Measurements from ENCODE around the gene GMDS. TPM values are rescaled to one million over a fixed set of nuclear protein-coding genes. Genes with fewer than 3 reads are reported as not detected.

GMDS gene
- total RNA-seq, 2 experiments from 2014 or later: 38.4 to 41.3 TPM

DNA sequence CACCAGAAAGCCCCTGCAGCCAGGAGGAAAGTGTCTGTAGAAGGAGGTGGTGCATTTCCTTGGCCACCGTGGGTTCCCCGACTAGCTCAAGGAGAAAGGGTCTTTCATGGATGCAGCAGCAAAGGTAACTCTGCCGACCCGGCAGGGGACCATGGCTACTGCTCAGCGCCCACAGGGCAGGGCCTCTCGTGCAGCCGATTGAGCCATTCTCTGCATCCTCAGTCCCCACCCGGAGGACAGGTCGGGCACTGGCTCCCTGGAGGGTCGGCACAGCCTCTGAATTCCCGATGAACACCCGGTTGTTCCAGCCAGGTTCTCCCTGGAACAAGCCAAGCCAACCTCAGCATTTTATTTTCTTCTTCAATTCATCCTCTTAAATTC is 659.7 kb downstream of the GMDS start:
- Mint-ChIP-seq H3K4me1 (ENCODE audit: low read depth) (no peaks in the 10 kb centered on the region), H3K4me3 (no peak overlapping the region), H3K36me3 (ENCODE audit: low read depth) (no peaks in the 10 kb centered on the region), H3K9me3 (no peaks in the 10 kb centered on the region), H3K27ac (no peak overlapping the region), H3K27me3 (ENCODE audit: low read depth) (peaks cover 5% of the 10 kb centered on the region)
- no peak for DNase-seq
- CTCF ChIA-PET: interaction anchor here (3.0 kb wide), 1 partner anchor 11 kb away, joined by 11 read pairs; no protein-coding TSS in a partner anchor
- intact Hi-C loops (cut with micrococcal nuclease): no loop called here

GRCh38 chr6:1584996-1585668 is 660.3 kb downstream of the GMDS start:
- Mint-ChIP-seq H3K27ac (no peak overlapping the region), H3K9me3 (no peaks in the 10 kb centered on the region), H3K4me3 (no peak overlapping the region), H3K4me1 (ENCODE audit: low read depth) (no peaks in the 10 kb centered on the region), H3K27me3 (ENCODE audit: low read depth) (peaks cover 5% of the 10 kb centered on the region), H3K36me3 (ENCODE audit: low read depth) (no peaks in the 10 kb centered on the region)
- CTCF ChIA-PET: interaction anchor here (0.5 to 3.0 kb wide), 2 partner anchors 11 to 189 kb away, joined by 3 to 11 read pairs; no protein-coding TSS in a partner anchor
- no peak for DNase-seq
- intact Hi-C loops (cut with micrococcal nuclease): no loop called here

- Mint-ChIP-seq H3K4me3 (no peak overlapping the region), H3K9me3 (no peaks in the 10 kb centered on the region), H3K4me1 (ENCODE audit: low read depth) (no peaks in the 10 kb centered on the region), H3K27me3 (ENCODE audit: low read depth) (peaks cover 2% of the 10 kb centered on the region), H3K27ac (no peak overlapping the region), H3K36me3 (ENCODE audit: low read depth) (no peaks in the 10 kb centered on the region)
- DNase-seq: no peak
- CTCF ChIA-PET: no interaction called here
- intact Hi-C loops (cut with micrococcal nuclease): no loop called here
These were observed 661.3 kb downstream of the GMDS start for GRCh38 chr6:1584146-1584545.

GRCh38 chr6:1581120-1581991 is 664.0 kb downstream of the GMDS start:
- intact Hi-C loops (cut with micrococcal nuclease): no loop called here
- H3K27ac Mint-ChIP-seq: no peak overlapping the region
- H3K36me3 Mint-ChIP-seq (ENCODE audit: low read depth): no peaks in the 10 kb centered on the region
- no peaks in the 10 kb centered on the region for H3K9me3 Mint-ChIP-seq
- no peak overlapping the region for H3K4me3 Mint-ChIP-seq
- no peak for DNase-seq
- CTCF ChIA-PET: interaction anchor here (0.6 kb wide), 1 partner anchor 753 kb away, joined by 4 read pairs; no protein-coding TSS in a partner anchor
- no peaks in the 10 kb centered on the region for H3K4me1 Mint-ChIP-seq (ENCODE audit: low read depth)
- no peaks in the 10 kb centered on the region for H3K27me3 Mint-ChIP-seq (ENCODE audit: low read depth)

GRCh38 chr6:1580585-1580984 is 664.8 kb downstream of the GMDS start:
- Mint-ChIP-seq H3K27me3 (ENCODE audit: low read depth) (no peaks in the 10 kb centered on the region), H3K36me3 (ENCODE audit: low read depth) (no peaks in the 10 kb centered on the region), H3K27ac (no peak overlapping the region), H3K4me1 (ENCODE audit: low read depth) (no peaks in the 10 kb centered on the region), H3K4me3 (no peak overlapping the region), H3K9me3 (no peaks in the 10 kb centered on the region)
- DNase-seq: no peak
- CTCF ChIA-PET: interaction anchor here (0.6 kb wide), 1 partner anchor 754 kb away, joined by 4 read pairs; no protein-coding TSS in a partner anchor
- intact Hi-C loops (cut with micrococcal nuclease): no loop called here

- no peak overlapping the region for H3K27ac Mint-ChIP-seq
- CTCF ChIA-PET: no interaction called here
- DNase-seq: no peak
- no peaks in the 10 kb centered on the region for H3K27me3 Mint-ChIP-seq (ENCODE audit: low read depth)
- H3K36me3 Mint-ChIP-seq (ENCODE audit: low read depth): no peaks in the 10 kb centered on the region
- intact Hi-C loops (cut with micrococcal nuclease): no loop called here
- no peaks in the 10 kb centered on the region for H3K4me1 Mint-ChIP-seq (ENCODE audit: low read depth)
- no peak overlapping the region for H3K4me3 Mint-ChIP-seq
- H3K9me3 Mint-ChIP-seq: no peaks in the 10 kb centered on the region
These were observed 665.3 kb downstream of the GMDS start for GRCh38 chr6:1580109-1580508.

DNA sequence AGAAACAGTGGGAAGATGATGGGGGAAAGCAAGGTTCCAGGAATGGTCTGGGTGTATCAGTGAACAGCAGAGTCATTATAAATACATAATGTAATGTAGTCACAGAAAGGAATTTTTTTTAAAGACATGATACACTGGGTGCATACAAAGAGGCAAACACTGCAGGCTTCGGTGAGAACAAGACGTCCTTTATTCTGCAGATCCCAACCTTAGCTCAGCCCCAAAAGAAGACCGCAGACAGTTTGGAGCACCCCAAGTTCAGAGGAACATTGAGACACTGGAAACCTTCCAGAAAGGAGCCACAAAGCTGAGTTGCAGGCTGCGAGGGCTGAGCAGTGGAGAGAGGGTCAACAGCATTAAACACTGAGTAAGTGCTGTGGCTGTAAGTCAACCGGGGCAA is 666.3 kb downstream of the GMDS start:
- no peaks in the 10 kb centered on the region for H3K36me3 Mint-ChIP-seq (ENCODE audit: low read depth)
- no peak overlapping the region for H3K27ac Mint-ChIP-seq
- H3K27me3 Mint-ChIP-seq (ENCODE audit: low read depth): no peaks in the 10 kb centered on the region
- intact Hi-C loops (cut with micrococcal nuclease): no loop called here
- no peaks in the 10 kb centered on the region for H3K4me1 Mint-ChIP-seq (ENCODE audit: low read depth)
- no peaks in the 10 kb centered on the region for H3K9me3 Mint-ChIP-seq
- CTCF ChIA-PET: no interaction called here
- H3K4me3 Mint-ChIP-seq: no peak overlapping the region
- no peak for DNase-seq

GRCh38 chr6:1577896-1578745 is 667.3 kb downstream of the GMDS start:
- DNase-seq: no peak
- no peak overlapping the region for H3K27ac Mint-ChIP-seq
- no peak overlapping the region for H3K4me3 Mint-ChIP-seq
- intact Hi-C loops (cut with micrococcal nuclease): no loop called here
- CTCF ChIA-PET: no interaction called here
- no peaks in the 10 kb centered on the region for H3K36me3 Mint-ChIP-seq (ENCODE audit: low read depth)
- no peaks in the 10 kb centered on the region for H3K9me3 Mint-ChIP-seq
- no peaks in the 10 kb centered on the region for H3K4me1 Mint-ChIP-seq (ENCODE audit: low read depth)
- H3K27me3 Mint-ChIP-seq (ENCODE audit: low read depth): no peaks in the 10 kb centered on the region

- intact Hi-C loops (cut with micrococcal nuclease): no loop called here
- Mint-ChIP-seq H3K27ac (no peak overlapping the region), H3K4me3 (no peak overlapping the region), H3K4me1 (ENCODE audit: low read depth) (no peaks in the 10 kb centered on the region), H3K27me3 (ENCODE audit: low read depth) (no peaks in the 10 kb centered on the region), H3K36me3 (ENCODE audit: low read depth) (no peaks in the 10 kb centered on the region), H3K9me3 (no peaks in the 10 kb centered on the region)
- CTCF ChIA-PET: interaction anchor here (0.9 kb wide), 1 partner anchor 20 kb away, joined by 3 read pairs; no protein-coding TSS in a partner anchor
- no peak for DNase-seq
These were observed 668.2 kb downstream of the GMDS start for GRCh38 chr6:1577146-1577680.

- Mint-ChIP-seq H3K9me3 (no peaks in the 10 kb centered on the region), H3K36me3 (ENCODE audit: low read depth) (no peaks in the 10 kb centered on the region), H3K27me3 (ENCODE audit: low read depth) (peaks cover 2% of the 10 kb centered on the region), H3K27ac (no peak overlapping the region), H3K4me1 (ENCODE audit: low read depth) (no peaks in the 10 kb centered on the region), H3K4me3 (no peak overlapping the region)
- CTCF ChIA-PET: interaction anchor here (0.9 kb wide), 1 partner anchor 21 kb away, joined by 3 read pairs; no protein-coding TSS in a partner anchor
- no peak for DNase-seq
- intact Hi-C loops (cut with micrococcal nuclease): no loop called here
These were observed 668.7 kb downstream of the GMDS start for GRCh38 chr6:1576711-1577110.

DNA sequence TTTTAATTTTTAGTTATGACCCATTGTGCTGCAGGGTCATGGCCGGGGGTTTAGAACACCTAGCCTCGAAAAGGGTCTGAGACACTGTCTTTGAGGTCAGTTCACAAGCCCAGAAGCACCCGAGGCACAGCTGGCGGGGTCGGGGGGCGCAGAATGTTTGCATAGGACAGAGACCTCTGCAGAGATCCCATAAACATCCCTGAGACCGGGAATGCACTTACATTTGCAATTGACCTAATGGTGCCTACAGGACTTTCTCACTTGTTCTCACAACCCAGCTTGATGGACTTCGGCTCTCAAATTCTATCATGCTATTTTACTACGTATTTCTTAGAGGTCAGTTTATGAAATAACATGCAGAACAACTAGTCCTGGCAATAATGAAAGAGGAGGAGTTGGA is 669.2 kb downstream of the GMDS start:
- no peak for DNase-seq
- Mint-ChIP-seq H3K4me1 (ENCODE audit: low read depth) (no peaks in the 10 kb centered on the region), H3K9me3 (peaks cover 2% of the 10 kb centered on the region), H3K36me3 (ENCODE audit: low read depth) (peaks cover under 1% of the 10 kb centered on the region), H3K4me3 (no peak overlapping the region), H3K27ac (no peak overlapping the region), H3K27me3 (ENCODE audit: low read depth) (peaks cover 2% of the 10 kb centered on the region)
- intact Hi-C loops (cut with micrococcal nuclease): no loop called here
- CTCF ChIA-PET: no interaction called here

Data from activated naive CD4-positive, alpha-beta T cell treated with anti-CD3 and anti-CD28 coated beads for 36 hours (primary cell).